Neural cell (in vitro differentiated cells): Measurements from ENCODE around the gene TLL2.

ENCODE experiments used
- CTCF ChIP-seq: fragments of 450-650 bp; IDR thresholded peaks from 2 replicates; pipeline ENCODE4 v1.5.1; 2014; ENCODE audit warnings: antibody characterized with exemption, mild to moderate bottlenecking, moderate library complexity; ENCODE audit not compliant: poor library complexity, severe bottlenecking
- EP300 ChIP-seq: fragments of 450-650 bp; conservative IDR thresholded peaks from 2 replicates; pipeline ENCODE4 v1.6.1; 2014; ENCODE audit warnings: antibody characterized with exemption, mild to moderate bottlenecking, moderate library complexity; ENCODE audit not compliant: poor library complexity, severe bottlenecking
- POLR2AphosphoS5 ChIP-seq: IDR thresholded peaks from 2 replicates; pipeline ENCODE4 v1.6.1; 2012
- RAD21 ChIP-seq: fragments of 450-650 bp; conservative IDR thresholded peaks from 2 replicates; pipeline ENCODE4 v1.6.1; 2014; ENCODE audit warnings: antibody characterized with exemption, mild to moderate bottlenecking, moderate library complexity
- TAF1 ChIP-seq: IDR thresholded peaks from 2 replicates; pipeline ENCODE4 v1.6.1; 2012; ENCODE audit warnings: low read depth
- TF ChIP-seq, protein P1 (sequence below): IDR thresholded peaks from 2 replicates; pipeline ENCODE4 v1.6.1; 2012; ENCODE audit warnings: borderline replicate concordance

DNA sequence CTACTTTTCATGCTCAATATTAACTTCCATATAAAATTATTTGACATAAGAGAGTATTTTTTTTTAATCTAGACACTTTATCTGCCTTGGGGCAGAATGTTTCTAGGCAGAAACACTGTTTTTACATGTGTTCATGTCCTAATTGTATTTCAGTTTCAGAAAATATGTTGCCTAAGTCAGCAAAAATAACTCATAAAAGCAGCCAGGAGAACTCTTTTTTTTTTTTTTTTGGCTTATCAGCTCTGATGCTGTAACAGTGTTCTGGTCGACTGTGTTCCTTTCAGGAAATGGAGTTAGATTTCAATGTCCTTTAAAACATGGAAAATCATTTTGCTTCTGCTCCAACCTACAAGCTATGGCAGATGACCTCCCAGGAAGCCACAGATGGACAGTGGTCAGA, 91.7 kb downstream of the TLL2 start:
- TF ChIP-seq CTCF (no peak), POLR2AphosphoS5 (no peak), EP300 (no peak), RAD21 (no peak), TAF1 (no peak)
- TF ChIP-seq, protein P1, sequence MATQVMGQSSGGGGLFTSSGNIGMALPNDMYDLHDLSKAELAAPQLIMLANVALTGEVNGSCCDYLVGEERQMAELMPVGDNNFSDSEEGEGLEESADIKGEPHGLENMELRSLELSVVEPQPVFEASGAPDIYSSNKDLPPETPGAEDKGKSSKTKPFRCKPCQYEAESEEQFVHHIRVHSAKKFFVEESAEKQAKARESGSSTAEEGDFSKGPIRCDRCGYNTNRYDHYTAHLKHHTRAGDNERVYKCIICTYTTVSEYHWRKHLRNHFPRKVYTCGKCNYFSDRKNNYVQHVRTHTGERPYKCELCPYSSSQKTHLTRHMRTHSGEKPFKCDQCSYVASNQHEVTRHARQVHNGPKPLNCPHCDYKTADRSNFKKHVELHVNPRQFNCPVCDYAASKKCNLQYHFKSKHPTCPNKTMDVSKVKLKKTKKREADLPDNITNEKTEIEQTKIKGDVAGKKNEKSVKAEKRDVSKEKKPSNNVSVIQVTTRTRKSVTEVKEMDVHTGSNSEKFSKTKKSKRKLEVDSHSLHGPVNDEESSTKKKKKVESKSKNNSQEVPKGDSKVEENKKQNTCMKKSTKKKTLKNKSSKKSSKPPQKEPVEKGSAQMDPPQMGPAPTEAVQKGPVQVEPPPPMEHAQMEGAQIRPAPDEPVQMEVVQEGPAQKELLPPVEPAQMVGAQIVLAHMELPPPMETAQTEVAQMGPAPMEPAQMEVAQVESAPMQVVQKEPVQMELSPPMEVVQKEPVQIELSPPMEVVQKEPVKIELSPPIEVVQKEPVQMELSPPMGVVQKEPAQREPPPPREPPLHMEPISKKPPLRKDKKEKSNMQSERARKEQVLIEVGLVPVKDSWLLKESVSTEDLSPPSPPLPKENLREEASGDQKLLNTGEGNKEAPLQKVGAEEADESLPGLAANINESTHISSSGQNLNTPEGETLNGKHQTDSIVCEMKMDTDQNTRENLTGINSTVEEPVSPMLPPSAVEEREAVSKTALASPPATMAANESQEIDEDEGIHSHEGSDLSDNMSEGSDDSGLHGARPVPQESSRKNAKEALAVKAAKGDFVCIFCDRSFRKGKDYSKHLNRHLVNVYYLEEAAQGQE, result no peak
